Testis (tissue), 3 donors: ENCODE results near the gene PCBP3. TPM values are rescaled to one million over a fixed set of nuclear protein-coding genes. Genes with fewer than 3 reads are reported as not detected.

Experiments
- DNase-seq: peaks from one replicate; pipeline ENCODE4 v3.0.0-alpha.2; 2019
- H3K27ac ChIP-seq, 2 donors: fragments of 200-600 bp; sonication (generic); one replicate each; pipeline ENCODE4 v1.5.1; 2019
- H3K27me3 ChIP-seq: fragments of 200-600 bp; sonication (generic); one replicate; pipeline ENCODE4 v1.5.1; 2019
- H3K36me3 ChIP-seq: fragments of 200-600 bp; sonication (generic); one replicate; pipeline ENCODE4 v1.5.1; 2017; ENCODE audit warnings: low read depth; ENCODE audit errors: missing control alignments
- H3K4me1 ChIP-seq: fragments of 200-600 bp; sonication (generic); one replicate; pipeline ENCODE4 v1.5.1; 2019
- H3K4me3 ChIP-seq, 2 donors: fragments of 200-600 bp; sonication (generic); one replicate each; pipeline ENCODE4 v1.5.1; 2017 to 2019
- H3K9me3 ChIP-seq: fragments of 200-600 bp; sonication (generic); one replicate; pipeline ENCODE4 v1.5.1; 2017
- POLR2A ChIP-seq: fragments of 450-650 bp; IDR thresholded peaks from one replicate; pipeline ENCODE4 v1.6.1; 2017; ENCODE audit warnings: antibody characterized with exemption, mild to moderate bottlenecking, moderate library complexity
- WGBS, 2 donors: methylation state at CpG; one replicate each; pipeline ENCODE4 v1.1.5; 2018; 5-methylcytosine and 5-hydroxymethylcytosine counted together
- intact Hi-C: fragments of 100-400 bp; cut with DNase I; formaldehyde crosslinking; loops from one replicate; pipeline ENCODE4 v1.15.1; 2023; ENCODE audit warnings: low total_unique reads
- polyA plus RNA-seq: library from polyadenylated mRNA; stranded (reverse); fragments of 350-450 nt; fragmentation: Illumina TruSeq; extraction: RNeasy Lipid Tissue Mini Kit (QIAGEN cat#74804); gene quantifications from one replicate; pipeline ENCODE4 v1.2.3, GENCODE V29; 2014; ENCODE audit warnings: low read depth, low replicate concordance; ENCODE audit not compliant: insufficient read depth
- total RNA-seq, 2 donors: library from RNA; depleted of rRNA; stranded (reverse); fragments of >200 nt; gene quantifications; one replicate each; pipeline ENCODE4 v1.2.3, GENCODE V29; 2016
- TF ChIP-seq, protein P1 (sequence below), 3 experiments: fragments of 450-650 bp in 2 of 3; fragments of 200-600 bp in 1 of 3; sonication (generic) in 1 of 3; IDR thresholded peaks; one replicate each; pipeline ENCODE4 v1.5.1; 2016 to 2019; ENCODE audit warnings: antibody characterized with exemption in 3 of 3, mild to moderate bottlenecking in 2 of 3, moderate library complexity in 1 of 3

Gene PCBP3
- total and polyA plus RNA-seq, 3 donors from 2014 or later: 35.7 to 58.3 (median 38.0) TPM

GRCh38 chr21:45766055-45766454, 122.5 kb downstream of the PCBP3 start:
- intact Hi-C loops: no loop called here

GRCh38 chr21:45766501-45766900, 123.0 kb downstream of the PCBP3 start:
- TF ChIP-seq, protein P1, sequence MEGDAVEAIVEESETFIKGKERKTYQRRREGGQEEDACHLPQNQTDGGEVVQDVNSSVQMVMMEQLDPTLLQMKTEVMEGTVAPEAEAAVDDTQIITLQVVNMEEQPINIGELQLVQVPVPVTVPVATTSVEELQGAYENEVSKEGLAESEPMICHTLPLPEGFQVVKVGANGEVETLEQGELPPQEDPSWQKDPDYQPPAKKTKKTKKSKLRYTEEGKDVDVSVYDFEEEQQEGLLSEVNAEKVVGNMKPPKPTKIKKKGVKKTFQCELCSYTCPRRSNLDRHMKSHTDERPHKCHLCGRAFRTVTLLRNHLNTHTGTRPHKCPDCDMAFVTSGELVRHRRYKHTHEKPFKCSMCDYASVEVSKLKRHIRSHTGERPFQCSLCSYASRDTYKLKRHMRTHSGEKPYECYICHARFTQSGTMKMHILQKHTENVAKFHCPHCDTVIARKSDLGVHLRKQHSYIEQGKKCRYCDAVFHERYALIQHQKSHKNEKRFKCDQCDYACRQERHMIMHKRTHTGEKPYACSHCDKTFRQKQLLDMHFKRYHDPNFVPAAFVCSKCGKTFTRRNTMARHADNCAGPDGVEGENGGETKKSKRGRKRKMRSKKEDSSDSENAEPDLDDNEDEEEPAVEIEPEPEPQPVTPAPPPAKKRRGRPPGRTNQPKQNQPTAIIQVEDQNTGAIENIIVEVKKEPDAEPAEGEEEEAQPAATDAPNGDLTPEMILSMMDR (IDR thresholded peaks at IDR 0.05): no peak
- TF ChIP-seq POLR2A: no peak
- intact Hi-C loops: no loop called here
- H3K27me3 ChIP-seq: no peaks in the 10 kb centered on the region
- H3K4me3 ChIP-seq: no peak overlapping the region
- peaks cover 9% of the 10 kb centered on the region for H3K4me1 ChIP-seq
- 92 to 95% methylated on average over 5 of the region's 5 CpGs for WGBS, 2 donors
- no peaks in the 10 kb centered on the region for H3K9me3 ChIP-seq
- H3K27ac ChIP-seq: no peak overlapping the region
- DNase-seq: no peak
- no peaks in the 10 kb centered on the region for H3K36me3 ChIP-seq

More at GRCh38 chr21:45766055-45766454, 122.5 kb downstream of the PCBP3 start:
- Histone ChIP-seq H3K27ac (no peak overlapping the region), H3K27me3 (no peaks in the 10 kb centered on the region), H3K9me3 (no peaks in the 10 kb centered on the region), H3K4me1 (peaks cover 9% of the 10 kb centered on the region), H3K4me3 (no peak overlapping the region), H3K36me3 (no peaks in the 10 kb centered on the region)
- 92 to 97% methylated on average over 10 to 14 of the region's 14 CpGs for WGBS, 2 donors
- no peak for DNase-seq
- TF ChIP-seq, protein P1 (IDR thresholded peaks at IDR 0.05): no peak
- no peak for TF ChIP-seq POLR2A

DNA sequence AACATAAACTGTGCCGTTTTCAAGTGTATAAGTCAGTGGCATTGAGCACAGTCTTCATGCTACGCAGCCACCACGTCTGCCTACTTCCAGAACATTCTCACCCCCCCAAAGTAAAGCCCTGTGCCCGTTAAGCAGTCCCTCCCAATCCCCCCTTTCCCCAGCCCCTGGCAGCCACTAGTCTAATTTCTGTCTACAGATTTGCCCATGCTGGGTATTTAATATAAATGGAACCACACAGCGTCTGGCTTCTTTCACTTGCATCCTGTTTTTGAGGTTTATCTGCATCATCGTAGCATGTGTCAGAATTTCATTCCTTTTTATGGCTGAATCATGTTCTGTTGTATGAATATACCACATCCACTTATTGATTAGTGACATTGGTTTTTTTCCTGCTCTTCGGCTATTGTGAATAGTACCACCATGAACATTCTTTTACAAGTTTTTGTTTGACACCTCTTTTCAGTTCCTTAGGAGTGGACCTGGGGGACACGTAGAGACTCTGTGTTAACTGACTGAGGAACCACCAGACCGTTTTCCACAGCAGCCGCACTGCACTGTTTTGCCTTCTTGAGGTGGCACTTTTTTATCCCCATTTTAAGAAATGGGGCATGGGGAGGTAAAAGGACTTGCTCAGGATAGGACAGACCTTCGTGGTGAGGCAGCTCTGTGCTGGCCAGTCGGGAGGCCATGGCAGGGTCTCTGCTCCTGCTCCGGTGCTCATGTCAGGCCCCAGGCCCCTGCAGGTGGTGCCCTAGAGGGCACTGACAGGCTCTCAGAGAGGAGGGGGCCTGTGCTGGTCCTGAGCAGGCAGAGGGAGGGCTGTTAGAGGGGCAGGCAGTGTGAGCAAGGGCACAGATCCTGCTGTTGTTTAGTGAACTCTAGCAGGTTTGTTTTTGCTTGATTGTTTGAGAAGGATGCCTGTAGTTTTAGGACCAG, 123.8 kb downstream of the PCBP3 start:
- DNase-seq: no peak
- H3K9me3 ChIP-seq: no peaks in the 10 kb centered on the region
- no peaks in the 10 kb centered on the region for H3K27me3 ChIP-seq
- 85 to 86% methylated on average over 10 to 13 of the region's 13 CpGs for WGBS, 2 donors
- no peak overlapping the region for H3K27ac ChIP-seq
- no peak for TF ChIP-seq POLR2A
- TF ChIP-seq, protein P1 (IDR thresholded peaks at IDR 0.05): no peak
- no peak overlapping the region for H3K4me3 ChIP-seq
- no peaks in the 10 kb centered on the region for H3K36me3 ChIP-seq
- peaks cover 9% of the 10 kb centered on the region for H3K4me1 ChIP-seq
- intact Hi-C loops: no loop called here

- no peaks in the 10 kb centered on the region for H3K27me3 ChIP-seq
- H3K4me1 ChIP-seq: peaks cover 5% of the 10 kb centered on the region
- no peak overlapping the region for H3K27ac ChIP-seq
- intact Hi-C loops: no loop called here
- 48 to 57% methylated on average over 11 of the region's 11 CpGs for WGBS, 2 donors
- no peak overlapping the region for H3K4me3 ChIP-seq
- no peaks in the 10 kb centered on the region for H3K9me3 ChIP-seq
- H3K36me3 ChIP-seq: no peaks in the 10 kb centered on the region
- TF ChIP-seq, protein P1 (IDR thresholded peaks at IDR 0.05): no peak
- TF ChIP-seq POLR2A: no peak
- no peak for DNase-seq
These were observed 124.7 kb downstream of the PCBP3 start for GRCh38 chr21:45768011-45768739.
